Memory B cell (primary cell): ENCODE data around the gene CNN2.

ENCODE experiments used
- ATAC-seq: fragments of 150-1000 bp; cut with Tn5 transposase; 2 replicates; pipeline ENCODE4 v1.10.0; 2021; ENCODE audit warnings: low read depth, mild to moderate bottlenecking, moderate library complexity
- DNase-seq, 2 donors: peaks; one replicate each; pipeline ENCODE4 v3.0.0; 2022; ENCODE audit warnings: low spot score in 2 of 2
- H3K27ac Mint-ChIP-seq: one replicate; pipeline ENCODE4 v1.8.0; 2022; ENCODE audit warnings: mild to moderate bottlenecking, moderate library complexity, mixed read lengths
- H3K27me3 Mint-ChIP-seq: one replicate; pipeline ENCODE4 v1.8.0; 2022; ENCODE audit warnings: mixed read lengths
- H3K36me3 Mint-ChIP-seq: one replicate; pipeline ENCODE4 v1.8.0; 2022; ENCODE audit warnings: mild to moderate bottlenecking, mixed read lengths
- H3K4me1 Mint-ChIP-seq: one replicate; pipeline ENCODE4 v1.8.0; 2022; ENCODE audit warnings: mixed read lengths
- H3K4me3 Mint-ChIP-seq: one replicate; pipeline ENCODE4 v1.8.0; 2022; ENCODE audit warnings: mild to moderate bottlenecking, moderate library complexity, mixed read lengths
- H3K9me3 Mint-ChIP-seq: one replicate; pipeline ENCODE4 v1.8.0; 2022; ENCODE audit warnings: mixed read lengths

CNN2 gene

DNA sequence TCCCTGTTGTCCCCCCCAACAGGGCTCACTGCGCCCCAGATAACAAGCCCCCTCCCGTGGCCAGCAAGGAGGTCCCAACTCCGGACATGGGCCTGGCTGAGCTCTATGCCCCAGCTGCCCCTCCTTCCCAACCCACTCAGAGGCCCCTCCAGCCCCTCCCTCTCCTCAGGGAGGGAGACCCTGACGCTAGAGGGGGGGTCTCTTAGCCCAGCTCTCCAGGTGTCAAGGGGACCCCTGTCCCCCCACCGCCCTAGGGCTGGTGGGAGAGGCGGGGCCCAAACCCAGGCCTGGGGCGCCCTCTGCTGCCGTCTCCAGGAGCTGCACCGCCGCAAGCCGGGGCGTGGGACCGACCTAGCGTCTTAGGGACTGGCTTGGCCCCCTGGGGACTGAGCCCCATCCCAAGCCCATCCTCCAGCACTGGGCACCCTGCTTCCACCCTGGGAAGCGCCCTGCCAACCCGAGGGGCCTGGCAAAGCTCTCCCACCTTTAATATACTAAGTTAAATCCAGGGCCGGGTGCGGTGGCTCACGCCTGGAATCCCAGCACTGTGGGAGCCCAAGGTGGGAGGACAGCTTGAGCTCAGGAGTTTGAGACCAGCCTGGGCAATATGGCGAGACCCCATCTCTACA lies 24.8 kb upstream of the CNN2 start:
- Mint-ChIP-seq H3K27me3 (peaks cover 20% of the 10 kb centered on the region), H3K27ac (no peak overlapping the region), H3K4me1 (peaks cover 12% of the 10 kb centered on the region), H3K36me3 (no peaks in the 10 kb centered on the region), H3K9me3 (no peaks in the 10 kb centered on the region), H3K4me3 (peak overlapping the region; percentile 71)
- ATAC-seq (peak; percentile 71), DNase-seq (peak; percentile 79 to 88)

DNA sequence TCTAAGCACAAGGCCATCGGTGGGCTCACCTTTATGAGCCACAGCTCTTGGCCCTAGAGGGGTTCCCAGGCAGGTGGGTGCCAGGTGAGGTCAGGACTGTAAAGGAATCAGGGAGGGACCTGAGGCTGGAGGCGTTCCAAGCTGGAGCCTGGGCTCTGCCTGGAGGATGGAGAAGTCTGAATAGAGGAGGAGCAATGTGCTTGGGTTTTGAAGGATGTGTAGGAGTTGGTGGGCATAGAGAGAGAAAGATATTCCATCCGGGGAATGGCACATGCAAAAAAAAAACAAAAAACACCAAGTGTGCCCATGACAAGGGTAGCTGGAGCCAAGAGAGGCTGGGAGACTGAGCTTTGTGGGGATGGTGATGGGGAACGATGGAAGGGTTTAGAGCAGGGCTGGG lies 23.8 kb upstream of the CNN2 start:
- Mint-ChIP-seq H3K36me3 (peaks cover 5% of the 10 kb centered on the region), H3K4me3 (no peak overlapping the region), H3K27ac (no peak overlapping the region), H3K4me1 (peaks cover 10% of the 10 kb centered on the region), H3K9me3 (no peaks in the 10 kb centered on the region), H3K27me3 (peaks cover 20% of the 10 kb centered on the region)
- no peak for ATAC-seq
- DNase-seq: no peak

DNA sequence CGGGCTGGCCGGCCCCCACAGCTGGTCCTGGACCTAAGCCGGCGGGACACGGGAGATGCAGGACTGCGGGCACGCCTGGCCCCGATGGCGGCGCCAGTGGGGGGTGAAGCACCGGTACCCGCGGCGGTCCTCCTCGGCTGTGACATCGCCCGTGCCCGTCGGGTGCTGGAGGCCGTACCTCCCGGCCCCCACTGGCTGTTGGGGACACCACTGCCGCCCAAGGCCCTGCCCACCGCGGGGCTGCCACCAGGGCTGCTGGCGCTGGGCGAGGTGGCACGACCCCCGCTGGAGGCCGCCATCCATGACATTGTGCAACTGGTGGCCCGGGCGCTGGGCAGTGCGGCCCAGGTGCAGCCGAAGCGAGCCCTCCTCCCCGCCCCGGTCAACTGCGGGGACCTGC lies 23.1 kb upstream of the CNN2 start:
- H3K27me3 Mint-ChIP-seq: peaks cover 20% of the 10 kb centered on the region
- no peak for DNase-seq
- no peak overlapping the region for H3K27ac Mint-ChIP-seq
- ATAC-seq: no peak
- H3K4me3 Mint-ChIP-seq: no peak overlapping the region
- H3K9me3 Mint-ChIP-seq: no peaks in the 10 kb centered on the region
- peaks cover 5% of the 10 kb centered on the region for H3K36me3 Mint-ChIP-seq
- H3K4me1 Mint-ChIP-seq: peaks cover 10% of the 10 kb centered on the region

DNA sequence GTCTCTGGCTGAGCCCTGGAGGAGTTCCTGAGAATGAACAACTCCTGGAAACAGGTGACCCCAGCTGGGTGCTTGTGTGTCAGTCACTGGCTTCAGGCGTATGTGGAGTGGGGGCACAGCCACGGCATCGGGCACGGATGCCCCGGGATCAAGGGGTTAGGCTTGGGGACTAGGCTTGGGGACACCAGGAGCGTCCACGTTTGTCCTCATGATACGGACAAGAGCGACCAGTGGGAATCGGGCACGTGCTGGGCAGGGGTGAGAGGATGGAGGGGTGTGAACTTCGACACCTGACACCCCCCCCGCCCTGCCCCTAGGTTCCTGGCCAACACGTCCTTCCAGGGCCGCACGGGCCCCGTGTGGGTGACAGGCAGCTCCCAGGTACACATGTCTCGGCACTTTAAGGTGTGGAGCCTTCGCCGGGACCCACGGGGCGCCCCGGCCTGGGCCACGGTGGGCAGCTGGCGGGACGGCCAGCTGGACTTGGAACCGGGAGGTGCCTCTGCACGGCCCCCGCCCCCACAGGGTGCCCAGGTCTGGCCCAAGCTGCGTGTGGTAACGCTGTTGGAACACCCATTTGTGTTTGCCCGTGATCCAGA lies 22.1 kb upstream of the CNN2 start:
- Mint-ChIP-seq H3K9me3 (no peaks in the 10 kb centered on the region), H3K27me3 (peaks cover 13% of the 10 kb centered on the region), H3K27ac (no peak overlapping the region), H3K4me3 (no peak overlapping the region), H3K36me3 (peaks cover 5% of the 10 kb centered on the region), H3K4me1 (peaks cover 10% of the 10 kb centered on the region)
- ATAC-seq (no peak), DNase-seq (no peak)

DNA sequence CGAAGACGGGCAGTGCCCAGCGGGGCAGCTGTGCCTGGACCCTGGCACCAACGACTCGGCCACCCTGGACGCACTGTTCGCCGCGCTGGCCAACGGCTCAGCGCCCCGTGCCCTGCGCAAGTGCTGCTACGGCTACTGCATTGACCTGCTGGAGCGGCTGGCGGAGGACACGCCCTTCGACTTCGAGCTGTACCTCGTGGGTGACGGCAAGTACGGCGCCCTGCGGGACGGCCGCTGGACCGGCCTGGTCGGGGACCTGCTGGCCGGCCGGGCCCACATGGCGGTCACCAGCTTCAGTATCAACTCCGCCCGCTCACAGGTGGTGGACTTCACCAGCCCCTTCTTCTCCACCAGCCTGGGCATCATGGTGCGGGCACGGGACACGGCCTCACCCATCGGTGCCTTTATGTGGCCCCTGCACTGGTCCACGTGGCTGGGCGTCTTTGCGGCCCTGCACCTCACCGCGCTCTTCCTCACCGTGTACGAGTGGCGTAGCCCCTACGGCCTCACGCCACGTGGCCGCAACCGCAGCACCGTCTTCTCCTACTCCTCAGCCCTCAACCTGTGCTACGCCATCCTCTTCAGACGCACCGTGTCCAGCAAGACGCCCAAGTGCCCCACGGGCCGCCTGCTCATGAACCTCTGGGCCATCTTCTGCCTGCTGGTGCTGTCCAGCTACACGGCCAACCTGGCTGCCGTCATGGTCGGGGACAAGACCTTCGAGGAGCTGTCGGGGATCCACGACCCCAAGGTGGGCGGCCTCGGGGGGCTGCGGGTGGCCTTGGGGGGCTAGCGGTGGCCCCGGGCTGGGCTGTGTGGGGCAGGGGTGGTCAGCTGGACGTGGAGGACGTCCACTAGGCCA lies 21.4 kb upstream of the CNN2 start:
- no peak for ATAC-seq
- Mint-ChIP-seq H3K27ac (no peak overlapping the region), H3K27me3 (peaks cover 12% of the 10 kb centered on the region), H3K4me3 (no peak overlapping the region), H3K36me3 (peaks cover 7% of the 10 kb centered on the region), H3K9me3 (no peaks in the 10 kb centered on the region), H3K4me1 (peaks cover 10% of the 10 kb centered on the region)
- DNase-seq: no peak

DNA sequence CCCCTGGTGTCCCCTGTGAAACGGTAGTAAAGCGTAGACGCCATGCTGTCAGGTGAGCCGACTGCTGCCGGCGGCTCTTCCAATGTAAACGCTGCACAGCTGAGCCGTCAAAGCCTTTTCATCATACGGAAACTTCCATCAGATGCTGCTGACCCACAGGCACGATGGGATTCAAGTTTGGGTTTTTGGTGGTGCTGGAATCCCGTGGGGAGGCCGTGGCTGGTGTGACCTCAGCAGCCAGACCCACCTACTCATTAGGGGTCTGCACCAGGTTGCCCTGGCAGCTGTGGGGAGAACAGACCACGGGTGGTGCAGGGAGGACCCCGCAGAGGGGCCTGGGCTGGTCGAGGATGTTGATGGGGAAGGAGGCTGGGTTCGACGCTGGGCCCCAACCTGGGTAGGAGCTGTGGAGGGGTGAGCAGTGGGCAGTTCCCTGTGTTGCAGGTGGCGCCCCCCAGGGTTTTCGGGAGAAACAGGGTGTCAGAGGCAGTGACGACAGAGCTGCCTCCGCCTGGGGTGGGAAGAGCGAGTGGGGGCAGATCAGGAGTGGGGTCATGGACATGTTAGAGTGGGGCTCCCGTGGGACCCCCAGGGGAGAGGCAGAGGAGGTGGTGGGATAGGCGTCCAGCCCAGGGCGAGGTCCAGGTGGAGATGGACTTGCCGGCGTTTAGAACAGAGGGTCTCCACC lies 19.6 kb upstream of the CNN2 start:
- ATAC-seq: no peak
- Mint-ChIP-seq H3K36me3 (peaks cover 9% of the 10 kb centered on the region), H3K27ac (no peak overlapping the region), H3K4me1 (peaks cover 7% of the 10 kb centered on the region), H3K27me3 (peaks cover 8% of the 10 kb centered on the region), H3K4me3 (no peak overlapping the region), H3K9me3 (no peaks in the 10 kb centered on the region)
- no peak for DNase-seq

DNA sequence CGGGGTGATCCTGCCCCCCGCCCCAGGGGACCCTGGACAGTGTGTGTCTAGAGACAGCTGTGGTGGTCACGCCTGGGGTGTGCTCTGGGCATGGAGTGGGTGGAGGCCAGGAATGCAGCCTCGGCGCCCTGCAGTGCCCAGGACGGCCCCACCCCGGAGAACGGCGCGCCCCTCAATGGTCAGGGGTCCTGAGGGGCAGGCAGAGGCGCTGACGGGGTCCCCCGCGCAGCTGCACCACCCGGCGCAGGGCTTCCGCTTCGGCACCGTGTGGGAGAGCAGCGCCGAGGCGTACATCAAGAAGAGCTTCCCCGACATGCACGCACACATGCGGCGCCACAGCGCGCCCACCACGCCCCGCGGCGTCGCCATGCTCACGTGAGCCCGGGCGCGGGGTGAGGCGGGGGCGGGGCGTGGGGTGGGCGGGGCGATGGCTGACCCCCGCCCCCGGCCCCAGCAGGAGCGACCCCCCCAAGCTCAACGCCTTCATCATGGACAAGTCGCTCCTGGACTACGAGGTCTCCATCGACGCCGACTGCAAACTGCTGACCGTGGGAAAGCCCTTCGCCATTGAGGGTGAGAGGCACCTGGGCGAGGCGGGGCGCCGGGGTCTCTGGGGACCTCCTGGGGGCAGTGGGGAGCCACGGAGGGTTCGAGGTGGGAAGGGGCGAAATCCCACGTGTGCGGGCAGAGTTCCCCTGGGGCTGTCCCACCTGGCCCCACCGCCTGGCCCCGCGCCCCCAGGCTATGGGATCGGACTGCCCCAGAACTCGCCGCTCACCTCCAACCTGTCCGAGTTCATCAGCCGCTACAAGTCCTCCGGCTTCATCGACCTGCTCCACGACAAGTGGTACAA lies 18.8 kb upstream of the CNN2 start:
- peaks cover 9% of the 10 kb centered on the region for H3K36me3 Mint-ChIP-seq
- ATAC-seq (no peak), DNase-seq (no peak)
- peaks cover 5% of the 10 kb centered on the region for H3K4me1 Mint-ChIP-seq
- H3K27me3 Mint-ChIP-seq: peaks cover 5% of the 10 kb centered on the region
- H3K4me3 Mint-ChIP-seq: no peak overlapping the region
- no peak overlapping the region for H3K27ac Mint-ChIP-seq
- H3K9me3 Mint-ChIP-seq: no peaks in the 10 kb centered on the region

DNA sequence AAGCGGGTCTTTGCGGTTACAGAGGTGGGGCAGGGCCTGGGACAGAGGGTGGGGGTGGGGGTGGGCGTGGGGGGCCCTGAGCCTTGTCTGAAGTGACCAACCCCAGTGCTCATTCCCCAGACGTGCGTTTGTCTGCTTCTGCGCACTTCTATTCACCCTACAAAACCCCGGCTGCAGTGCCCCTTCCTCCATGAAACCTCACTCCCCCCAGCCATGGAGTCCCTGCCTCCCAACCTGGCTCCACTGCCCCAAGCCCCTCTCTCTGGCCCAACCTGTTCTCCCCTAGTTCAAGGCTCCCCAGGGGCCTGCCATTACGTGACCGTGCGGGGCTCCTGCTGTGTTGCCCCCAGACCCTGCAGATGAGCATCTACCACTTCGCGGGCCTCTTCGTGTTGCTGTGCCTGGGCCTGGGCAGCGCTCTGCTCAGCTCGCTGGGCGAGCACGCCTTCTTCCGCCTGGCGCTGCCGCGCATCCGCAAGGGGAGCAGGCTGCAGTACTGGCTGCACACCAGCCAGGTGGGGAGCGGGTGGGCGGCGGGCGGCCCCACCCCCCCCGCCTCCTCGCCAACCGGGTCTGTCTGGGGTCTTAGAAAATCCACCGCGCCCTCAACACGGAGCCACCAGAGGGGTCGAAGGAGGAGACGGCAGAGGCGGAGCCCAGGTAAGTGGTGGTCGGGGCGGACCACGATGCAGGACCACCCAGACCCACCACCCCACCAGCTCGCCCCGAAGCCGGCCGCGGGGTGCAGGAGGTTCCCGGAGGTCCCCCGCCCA lies 18.0 kb upstream of the CNN2 start:
- Mint-ChIP-seq H3K9me3 (no peaks in the 10 kb centered on the region), H3K36me3 (peaks cover 9% of the 10 kb centered on the region), H3K27me3 (peaks cover 3% of the 10 kb centered on the region), H3K4me3 (no peak overlapping the region), H3K4me1 (peaks cover 3% of the 10 kb centered on the region), H3K27ac (no peak overlapping the region)
- DNase-seq (no peak), ATAC-seq (no peak)

DNA sequence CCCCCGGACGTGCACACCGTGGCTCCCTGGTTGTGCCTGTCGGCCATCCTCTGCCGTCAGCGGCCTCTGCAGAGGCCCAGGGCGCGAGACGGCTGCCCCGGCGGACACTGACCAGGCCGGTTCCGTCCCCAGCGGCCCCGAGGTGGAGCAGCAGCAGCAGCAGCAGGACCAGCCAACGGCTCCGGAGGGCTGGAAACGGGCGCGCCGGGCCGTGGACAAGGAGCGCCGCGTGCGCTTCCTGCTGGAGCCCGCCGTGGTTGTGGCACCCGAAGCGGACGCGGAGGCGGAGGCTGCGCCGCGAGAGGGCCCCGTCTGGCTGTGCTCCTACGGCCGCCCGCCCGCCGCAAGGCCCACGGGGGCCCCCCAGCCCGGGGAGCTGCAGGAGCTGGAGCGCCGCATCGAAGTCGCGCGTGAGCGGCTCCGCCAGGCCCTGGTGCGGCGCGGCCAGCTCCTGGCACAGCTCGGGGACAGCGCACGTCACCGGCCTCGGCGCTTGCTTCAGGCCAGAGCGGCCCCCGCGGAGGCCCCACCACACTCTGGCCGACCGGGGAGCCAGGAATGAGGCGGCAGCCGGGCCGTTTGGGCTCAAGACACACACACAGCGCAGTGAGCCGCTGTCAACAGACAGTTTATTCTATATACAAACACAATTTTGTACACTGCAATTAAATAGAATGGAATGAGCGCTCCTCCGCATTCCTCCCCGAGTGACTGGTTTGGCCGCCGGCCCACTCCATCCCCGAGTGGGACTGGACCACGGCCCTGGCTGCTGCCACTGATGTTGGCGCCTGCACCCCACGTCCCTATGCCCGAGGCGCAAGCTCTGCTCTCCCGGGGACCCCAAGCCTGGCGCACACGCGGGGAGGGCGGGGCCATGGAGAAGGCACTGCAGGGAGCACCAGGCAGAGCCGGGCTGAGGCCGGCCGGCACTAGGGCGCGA lies 17.1 kb upstream of the CNN2 start:
- ATAC-seq (no peak), DNase-seq (no peak)
- Mint-ChIP-seq H3K4me1 (no peaks in the 10 kb centered on the region), H3K4me3 (no peak overlapping the region), H3K36me3 (peaks cover 9% of the 10 kb centered on the region), H3K9me3 (no peaks in the 10 kb centered on the region), H3K27me3 (no peaks in the 10 kb centered on the region), H3K27ac (no peak overlapping the region)

DNA sequence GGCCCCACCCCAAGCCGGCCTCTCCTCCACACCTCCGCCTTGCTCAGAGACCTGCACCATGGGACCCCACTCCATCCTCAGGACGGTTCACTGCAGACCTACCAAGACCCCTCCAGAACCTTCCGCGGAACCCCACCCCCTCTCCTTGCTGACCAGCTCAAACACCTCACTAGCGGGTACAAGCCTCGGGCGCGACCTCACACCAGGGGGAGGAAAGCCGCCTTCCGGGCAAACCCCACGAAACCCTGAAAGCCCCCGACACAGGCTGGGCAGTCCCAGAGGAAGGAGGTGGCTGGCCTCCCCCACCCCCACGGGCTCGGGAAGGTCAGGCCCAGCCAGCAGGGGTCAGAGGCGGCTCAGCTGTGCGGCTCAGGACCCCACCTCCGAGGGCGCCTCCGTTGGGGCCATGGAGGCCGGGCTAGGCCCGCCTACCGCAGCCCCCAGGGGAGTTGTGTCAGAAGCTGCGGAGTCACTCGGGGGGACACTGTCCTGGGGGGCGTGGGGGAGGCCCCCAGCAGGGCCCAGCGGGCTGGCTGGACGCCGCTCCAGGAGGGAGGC lies 16.3 kb upstream of the CNN2 start:
- ATAC-seq: no peak
- DNase-seq: no peak
- H3K27ac Mint-ChIP-seq: no peak overlapping the region
- H3K4me1 Mint-ChIP-seq: no peaks in the 10 kb centered on the region
- H3K27me3 Mint-ChIP-seq: no peaks in the 10 kb centered on the region
- peaks cover 9% of the 10 kb centered on the region for H3K36me3 Mint-ChIP-seq
- H3K9me3 Mint-ChIP-seq: no peaks in the 10 kb centered on the region
- no peak overlapping the region for H3K4me3 Mint-ChIP-seq

DNA sequence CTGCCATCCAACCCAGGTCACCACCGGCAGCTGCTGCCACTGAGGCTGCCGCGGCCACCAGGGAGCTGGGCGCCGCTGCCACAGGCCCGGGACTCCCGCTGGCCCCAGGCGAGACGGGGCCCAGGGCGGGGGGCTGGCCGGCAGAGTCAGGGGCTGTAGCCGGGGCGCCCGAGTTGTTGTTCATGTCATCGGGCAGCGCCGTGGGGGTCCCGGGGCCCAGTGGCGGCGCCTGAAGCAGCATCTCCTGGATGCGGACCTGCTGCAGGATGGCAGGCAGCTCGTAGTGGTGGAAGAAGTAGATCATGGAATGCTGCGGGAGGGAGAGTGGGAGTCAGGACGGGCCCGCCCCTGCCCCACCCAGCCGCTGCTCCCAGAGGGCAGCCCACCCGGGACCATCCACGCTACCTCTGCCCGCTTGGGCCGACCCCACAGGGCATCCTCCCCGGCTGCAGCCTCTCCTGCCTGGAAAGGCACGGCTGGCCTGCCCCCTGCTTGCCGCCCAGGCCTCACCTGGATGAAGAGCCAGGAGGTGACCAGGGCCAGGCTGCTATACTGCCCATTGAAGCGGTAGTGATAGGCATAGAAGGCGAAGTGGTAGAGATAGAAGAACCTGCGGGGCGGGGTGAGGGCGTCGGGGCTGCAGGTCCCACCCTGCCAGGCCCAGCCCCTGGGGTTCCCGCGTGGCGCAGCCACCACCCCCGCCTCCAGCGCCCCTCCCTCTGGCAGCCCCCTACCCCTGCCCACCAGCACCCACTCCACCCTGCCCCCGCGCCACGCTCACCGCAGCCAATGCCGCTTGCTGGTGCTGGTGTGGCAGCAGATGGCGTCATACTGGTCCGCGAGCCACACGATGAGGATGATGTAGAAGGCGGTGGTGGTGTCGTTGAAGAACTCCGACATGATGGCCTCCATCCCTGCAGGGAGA lies 15.6 kb upstream of the CNN2 start:
- no peaks in the 10 kb centered on the region for H3K9me3 Mint-ChIP-seq
- peak overlapping the region; percentile 35 for H3K27ac Mint-ChIP-seq
- no peaks in the 10 kb centered on the region for H3K27me3 Mint-ChIP-seq
- H3K4me1 Mint-ChIP-seq: no peaks in the 10 kb centered on the region
- peaks cover 9% of the 10 kb centered on the region for H3K36me3 Mint-ChIP-seq
- no peak for ATAC-seq
- no peak for DNase-seq
- no peak overlapping the region for H3K4me3 Mint-ChIP-seq
